GM13977 (cell line): ENCODE measurements around the gene ZNF683.
"Not testable (repeated sequence)": the region's sequence is repeated elsewhere in the genome, so short reads cannot be mapped to it uniquely, and the experiment has no call there.

Experiments used
- DNase-seq: peaks from one replicate; pipeline ENCODE4 v3.0.0; 2012; ENCODE audit warnings: low spot score
- in situ Hi-C: fragments of 300-500 bp; cut with MboI; formaldehyde crosslinking; loops from one replicate; pipeline ENCODE4 v1.12.0; 2022; ENCODE audit warnings: low sequenced_read_pairs, low pct_unique_long_range_greater_than_20kb, mixed read lengths, inconsistent platforms; ENCODE audit not compliant: unreplicated experiment
- TF ChIP-seq, protein P1 (sequence below): IDR thresholded peaks from 2 replicates; pipeline ENCODE4 v1.5.1; 2012; ENCODE audit warnings: mild to moderate bottlenecking, control low read depth; ENCODE audit not compliant: insufficient read depth; ENCODE audit errors: extremely low read depth, missing control alignments

ZNF683 gene

DNA sequence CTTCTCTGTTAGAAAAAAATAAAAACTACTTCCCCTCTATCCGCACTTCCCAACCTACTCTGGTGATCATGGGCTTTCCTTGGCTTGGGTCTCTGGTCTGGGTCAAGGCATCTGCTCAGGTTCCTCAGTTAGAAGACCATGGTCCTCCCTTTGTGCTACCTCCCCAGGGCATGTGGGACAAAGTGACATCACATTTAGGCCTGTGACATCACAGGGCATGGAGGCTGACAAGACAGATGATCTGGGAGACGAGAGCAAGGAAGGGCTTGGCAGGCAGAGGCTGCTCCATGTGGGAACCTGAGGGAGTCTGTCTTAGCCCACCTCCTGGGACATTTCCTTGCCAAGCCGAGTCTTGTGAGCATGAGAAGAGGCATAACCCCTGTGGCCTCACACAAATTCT is at the start of gene ZNF683:
Gene ZNF683, minus strand, starts transcription at position 140 of the 400 bp plus-strand sequence. CDS start 4,179 bp downstream, outside the sequence.
- DNase-seq, in situ Hi-C loops: not testable (repeated sequence)

DNA sequence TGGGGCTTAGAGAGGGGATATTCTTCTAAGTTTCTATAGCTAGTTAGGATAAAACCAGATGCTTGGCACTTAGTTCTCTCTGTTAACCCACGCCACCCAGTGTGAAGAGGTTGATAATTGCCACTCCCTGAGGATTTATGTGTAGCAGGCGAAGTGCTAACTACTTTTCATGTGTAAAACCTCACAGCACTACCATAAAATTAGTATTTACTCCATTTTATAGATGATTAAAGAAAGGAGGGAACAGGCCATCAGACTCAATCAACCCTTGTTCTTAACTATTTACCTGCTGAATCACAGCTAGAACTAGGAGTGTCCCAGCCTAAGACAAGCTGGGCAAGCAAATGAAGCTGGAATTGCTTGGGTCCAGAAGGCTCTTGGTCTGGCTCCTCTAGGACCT is 46.9 kb upstream of the ZNF683 start:
- in situ Hi-C loops = no loop called here
- TF ChIP-seq, protein P1, sequence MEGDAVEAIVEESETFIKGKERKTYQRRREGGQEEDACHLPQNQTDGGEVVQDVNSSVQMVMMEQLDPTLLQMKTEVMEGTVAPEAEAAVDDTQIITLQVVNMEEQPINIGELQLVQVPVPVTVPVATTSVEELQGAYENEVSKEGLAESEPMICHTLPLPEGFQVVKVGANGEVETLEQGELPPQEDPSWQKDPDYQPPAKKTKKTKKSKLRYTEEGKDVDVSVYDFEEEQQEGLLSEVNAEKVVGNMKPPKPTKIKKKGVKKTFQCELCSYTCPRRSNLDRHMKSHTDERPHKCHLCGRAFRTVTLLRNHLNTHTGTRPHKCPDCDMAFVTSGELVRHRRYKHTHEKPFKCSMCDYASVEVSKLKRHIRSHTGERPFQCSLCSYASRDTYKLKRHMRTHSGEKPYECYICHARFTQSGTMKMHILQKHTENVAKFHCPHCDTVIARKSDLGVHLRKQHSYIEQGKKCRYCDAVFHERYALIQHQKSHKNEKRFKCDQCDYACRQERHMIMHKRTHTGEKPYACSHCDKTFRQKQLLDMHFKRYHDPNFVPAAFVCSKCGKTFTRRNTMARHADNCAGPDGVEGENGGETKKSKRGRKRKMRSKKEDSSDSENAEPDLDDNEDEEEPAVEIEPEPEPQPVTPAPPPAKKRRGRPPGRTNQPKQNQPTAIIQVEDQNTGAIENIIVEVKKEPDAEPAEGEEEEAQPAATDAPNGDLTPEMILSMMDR = no peak
- no peak for DNase-seq

GRCh38 chr1:26418865-26419349 is 46.4 kb upstream of the ZNF683 start:
- in situ Hi-C loops = no loop called here
- TF ChIP-seq, protein P1 = no peak
- DNase-seq = no peak

- in situ Hi-C loops = no loop called here
- TF ChIP-seq, protein P1 = peak; percentile 98
- peak; percentile 81 for DNase-seq
Measured at GRCh38 chr1:26417111-26417759, 44.7 kb upstream of the ZNF683 start.

DNA sequence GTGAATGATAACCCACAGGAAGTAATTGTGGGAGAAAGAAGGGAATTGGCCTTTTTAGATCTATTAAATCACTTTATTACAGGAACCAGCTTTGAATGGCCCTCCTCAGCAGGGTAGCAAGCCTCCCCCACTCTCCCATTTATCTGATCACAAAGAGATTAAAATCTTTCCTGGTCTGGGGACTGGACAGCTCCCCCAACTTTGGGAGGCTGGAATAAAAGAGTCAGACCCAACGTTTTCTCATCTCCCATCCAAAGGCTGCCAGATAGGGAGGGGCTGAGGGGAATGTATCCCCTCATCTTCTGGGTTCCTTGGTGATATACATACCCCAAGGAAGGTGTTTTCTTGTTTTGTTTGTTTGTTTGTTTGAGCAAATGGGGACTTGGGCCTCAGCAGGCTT is 40.5 kb upstream of the ZNF683 start:
- in situ Hi-C loops = no loop called here
- DNase-seq = no peak
- TF ChIP-seq, protein P1 = no peak

DNA sequence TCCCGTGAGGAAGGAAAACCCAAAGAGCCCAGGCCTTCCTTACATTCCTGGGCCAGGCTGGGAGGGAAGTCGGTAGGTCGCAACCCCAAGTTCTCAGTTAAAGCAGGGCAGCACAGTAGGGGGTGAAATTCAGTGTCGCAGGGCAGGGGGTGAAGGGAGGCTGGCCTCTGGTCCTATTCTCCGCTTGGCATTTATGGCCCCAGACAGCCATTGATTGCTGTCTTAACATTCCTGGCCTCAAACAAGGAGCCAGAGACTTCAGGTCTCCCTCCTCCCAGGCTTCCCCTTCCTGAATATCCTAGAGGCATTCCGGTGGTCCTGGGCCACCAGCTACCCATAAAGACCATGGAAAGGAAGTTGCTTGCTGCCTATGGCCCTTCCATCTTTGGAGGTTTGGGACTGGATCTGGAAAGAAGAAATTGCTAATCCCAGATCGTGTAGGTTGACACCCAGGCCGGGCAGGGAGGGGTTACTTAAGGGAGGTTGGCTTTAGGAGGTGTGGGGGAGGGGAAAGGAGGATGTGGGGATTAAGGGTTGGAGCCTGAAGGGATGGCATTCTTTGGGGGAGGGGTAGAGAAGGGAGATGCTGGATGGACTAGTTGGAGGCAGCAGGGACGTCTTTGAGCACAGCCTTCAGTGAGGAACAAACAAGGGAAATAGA is 39.8 kb upstream of the ZNF683 start:
- in situ Hi-C loops = no loop called here
- TF ChIP-seq, protein P1 = no peak
- DNase-seq = no peak

- no peak for DNase-seq
- TF ChIP-seq, protein P1 = no peak
- in situ Hi-C loops = no loop called here
Measured at GRCh38 chr1:26411624-26412074, 39.1 kb upstream of the ZNF683 start.
